HG03097 (cell line): ENCODE measurements around the gene SGPL1.

ENCODE experiments used
- ATAC-seq: cut with Tn5 transposase; IDR thresholded peaks from one replicate; pipeline ENCODE4 v1.9.1; 2021; ENCODE audit not compliant: unreplicated experiment, low FRiP score

The SGPL1 gene

DNA sequence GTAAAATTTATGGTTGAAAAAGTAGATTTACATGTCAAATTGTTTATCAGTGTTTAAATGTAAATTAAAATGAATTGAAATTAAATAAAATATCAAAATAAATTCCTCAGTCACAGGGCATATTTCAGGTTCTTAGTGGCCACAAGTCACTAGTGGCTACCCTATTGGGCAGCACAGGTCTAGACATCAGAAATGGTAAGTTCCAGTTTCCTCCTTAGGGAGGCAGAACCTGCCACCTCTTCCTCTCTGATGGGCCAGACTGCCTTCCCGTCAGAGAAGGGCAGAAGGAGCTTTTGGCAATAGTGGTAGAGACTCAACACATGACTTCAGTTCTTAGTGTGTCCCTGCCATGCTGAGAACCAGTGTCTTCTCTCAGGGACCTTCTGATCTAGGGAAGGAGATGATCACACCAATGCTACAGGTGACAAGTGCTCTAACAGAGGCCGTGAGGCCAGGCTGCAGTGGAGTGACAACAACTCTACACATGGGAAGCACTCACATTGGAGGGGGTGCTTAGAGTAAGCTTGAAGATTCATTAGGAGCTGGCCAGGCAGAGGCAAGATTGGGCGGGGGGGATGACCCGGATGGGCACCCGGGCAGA lies 87.0 kb downstream of the SGPL1 start:
- no peak for ATAC-seq

- no peak for ATAC-seq
These were observed 87.6 kb downstream of the SGPL1 start for GRCh38 chr10:70903262-70903921.

DNA sequence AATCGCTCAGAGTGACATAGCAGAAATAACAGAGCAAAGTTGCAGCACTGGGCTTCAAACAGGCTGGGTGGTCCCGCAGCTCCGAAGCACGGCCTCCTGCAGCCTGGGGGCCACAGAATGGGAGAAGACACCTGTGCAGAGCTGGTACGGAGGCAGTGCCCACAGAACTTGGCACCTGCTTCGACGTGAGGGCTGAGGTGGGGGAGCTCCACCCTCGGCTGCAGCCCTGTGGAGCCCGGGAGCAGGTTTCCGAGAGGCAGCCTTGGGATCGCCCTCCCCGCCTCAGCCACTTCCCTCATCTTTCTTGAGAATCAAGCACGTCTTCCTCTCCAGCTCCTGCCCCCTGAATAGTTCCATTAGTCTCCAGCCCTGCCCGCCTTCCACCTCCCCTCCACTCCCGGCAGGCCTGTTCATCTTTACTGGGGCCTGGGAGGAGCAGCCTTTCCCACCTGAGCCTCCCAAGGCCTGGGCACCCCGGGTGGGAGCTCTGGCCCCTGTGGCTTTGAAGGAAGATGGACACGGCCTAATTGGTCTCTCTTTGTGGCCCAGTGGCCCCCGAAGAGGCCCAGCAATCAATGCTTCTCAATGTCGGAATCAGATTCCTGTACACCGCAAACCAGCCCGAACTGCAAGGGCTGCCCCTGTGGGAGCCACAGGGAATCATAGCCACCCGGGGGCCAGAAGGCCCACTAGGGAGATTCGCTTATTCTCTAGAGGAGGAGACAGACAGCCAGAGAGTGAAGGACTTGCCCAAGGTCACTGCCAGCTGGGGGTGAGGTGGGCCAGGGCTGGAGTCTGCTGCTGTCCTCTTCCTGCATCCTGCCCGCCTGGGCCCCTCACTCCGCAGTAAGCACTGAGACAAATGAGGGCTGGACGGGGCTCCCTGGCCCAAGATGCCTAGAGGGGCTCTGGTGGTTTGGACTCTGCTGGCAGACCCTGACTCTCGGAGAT lies 89.6 kb downstream of the SGPL1 start:
- ATAC-seq, result no peak

- no peak for ATAC-seq
These were observed 90.5 kb downstream of the SGPL1 start for GRCh38 chr10:70906031-70906783.

DNA sequence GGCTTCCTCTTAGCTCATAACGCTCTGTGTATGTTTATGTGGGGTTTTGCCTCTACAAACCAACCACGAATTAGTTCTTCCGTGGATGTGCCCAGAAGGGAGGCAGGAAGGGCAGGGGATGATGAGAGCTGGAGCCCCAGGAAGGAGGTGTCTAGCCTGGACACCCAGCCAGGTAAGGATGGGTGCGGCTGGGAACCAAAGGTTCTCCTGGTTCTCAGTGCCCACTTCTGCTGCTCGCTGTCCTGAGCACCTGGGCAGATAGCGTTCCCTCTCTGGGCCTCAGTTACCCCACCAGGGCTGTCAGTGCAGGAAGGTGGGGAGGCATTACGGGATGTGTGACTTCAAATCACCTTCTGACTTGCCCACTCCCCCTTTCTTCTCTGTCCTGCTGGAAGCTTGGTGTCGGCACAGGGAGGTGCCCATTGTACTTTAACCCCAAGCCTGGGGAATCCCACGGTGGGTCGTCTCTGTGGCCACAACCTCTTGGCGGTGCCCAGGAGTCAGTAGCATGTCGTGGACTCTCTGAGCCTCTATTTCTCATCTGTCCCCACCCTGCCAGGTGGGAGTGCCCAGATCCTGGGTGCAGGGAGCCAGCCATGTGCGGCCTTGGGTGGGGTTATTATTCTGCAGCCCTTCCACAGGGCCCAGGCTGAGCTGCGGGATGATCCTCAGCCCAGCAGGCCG lies 91.3 kb downstream of the SGPL1 start:
- no peak for ATAC-seq

- no peak for ATAC-seq
These were observed 92.1 kb downstream of the SGPL1 start for GRCh38 chr10:70907637-70908405.

DNA sequence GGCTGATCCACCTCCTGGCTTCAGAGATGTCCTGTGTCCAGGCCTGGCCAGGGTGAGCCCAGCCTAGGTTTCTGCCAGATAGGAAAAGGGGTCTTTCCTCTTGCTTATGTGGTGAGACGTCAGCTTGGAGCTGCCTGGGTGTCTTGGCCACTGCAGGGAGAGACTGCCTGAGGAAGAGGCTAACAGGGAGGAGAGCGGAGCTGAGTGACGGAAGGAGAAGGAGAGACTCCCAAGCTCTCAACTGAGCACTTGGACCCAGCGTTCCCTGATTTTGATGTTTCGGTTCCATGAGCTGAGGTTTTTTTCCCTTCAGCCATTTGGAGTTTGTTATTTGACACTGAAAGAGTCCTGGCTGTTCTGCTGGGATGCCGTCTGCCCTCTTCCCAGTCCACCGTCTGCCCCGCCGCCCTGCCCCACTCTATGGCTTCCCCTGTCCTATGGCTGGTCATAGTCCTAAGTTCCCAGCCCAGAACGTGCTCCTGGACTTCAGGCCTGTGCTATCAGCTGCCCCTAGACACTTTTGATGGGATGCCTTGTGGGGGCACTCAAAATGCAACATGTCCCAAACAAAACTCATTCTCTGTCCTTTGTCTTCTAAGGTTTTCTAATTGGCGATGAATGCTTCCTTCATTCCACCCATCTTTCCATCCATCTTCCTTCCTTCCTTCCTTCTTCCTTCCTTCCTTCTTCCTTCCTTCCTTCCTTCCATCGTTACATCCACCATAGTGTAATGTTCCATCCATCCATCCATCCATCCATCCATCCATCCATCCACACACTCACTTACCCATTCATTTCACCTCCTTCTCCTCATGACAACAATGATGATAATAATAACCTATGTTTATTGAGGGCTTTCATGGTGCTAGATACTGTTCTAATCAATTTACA lies 92.9 kb downstream of the SGPL1 start:
- no peak for ATAC-seq

DNA sequence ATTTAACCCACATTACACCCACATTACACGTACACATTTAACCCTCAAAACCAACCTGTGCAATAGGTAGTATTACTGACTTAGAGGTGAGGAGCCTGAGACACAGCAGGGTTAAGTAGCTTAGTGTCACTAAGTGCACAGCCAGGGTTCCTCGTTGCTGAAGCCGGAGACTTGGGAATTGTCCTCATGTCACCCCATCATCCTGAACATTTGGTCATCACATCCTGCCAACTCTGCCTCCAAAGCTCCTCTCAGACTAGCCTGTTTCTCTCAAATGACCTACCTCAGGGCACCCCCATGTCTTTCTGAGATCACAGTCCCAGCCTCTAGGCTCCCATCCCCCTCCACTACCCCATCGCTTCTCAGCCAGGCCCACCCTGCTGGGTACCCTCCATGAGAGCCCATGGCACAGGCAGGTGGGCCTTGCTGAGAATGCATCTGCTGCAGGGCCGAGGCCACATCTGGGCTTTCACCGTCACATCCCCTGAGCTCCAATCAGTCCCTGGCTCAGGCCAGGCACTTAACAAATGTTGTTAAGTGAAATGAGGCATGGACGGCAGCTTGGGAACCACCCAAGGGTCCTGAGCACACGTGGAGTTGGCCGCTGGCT lies 93.7 kb downstream of the SGPL1 start:
- ATAC-seq, result no peak

GRCh38 chr10:70910486-70911341 lies 95.0 kb downstream of the SGPL1 start:
- no peak for ATAC-seq

DNA sequence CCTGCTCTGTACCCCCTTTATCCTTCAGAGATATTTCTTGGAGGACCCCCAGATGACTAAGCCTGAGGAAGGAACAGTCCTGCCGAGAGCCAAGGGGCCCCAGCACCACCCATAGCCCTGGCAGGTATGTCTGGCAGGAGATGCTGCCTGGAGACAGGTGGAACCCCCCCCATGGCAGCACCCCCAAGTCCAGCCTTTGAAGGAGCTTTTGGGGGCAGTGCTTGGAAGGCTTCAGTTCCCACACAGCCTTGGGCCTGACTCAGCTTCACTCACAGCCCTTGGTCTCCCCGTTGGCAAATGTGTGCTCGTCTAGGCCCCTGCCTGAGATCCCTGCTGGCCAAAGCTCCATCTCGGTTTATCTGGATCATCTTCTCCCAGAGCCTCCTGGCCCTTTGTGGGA lies 95.6 kb downstream of the SGPL1 start:
- ATAC-seq, result no peak

GRCh38 chr10:70912556-70912955 lies 96.8 kb downstream of the SGPL1 start:
- no peak for ATAC-seq

GRCh38 chr10:70913191-70913892 lies 97.6 kb downstream of the SGPL1 start:
- ATAC-seq, result no peak

DNA sequence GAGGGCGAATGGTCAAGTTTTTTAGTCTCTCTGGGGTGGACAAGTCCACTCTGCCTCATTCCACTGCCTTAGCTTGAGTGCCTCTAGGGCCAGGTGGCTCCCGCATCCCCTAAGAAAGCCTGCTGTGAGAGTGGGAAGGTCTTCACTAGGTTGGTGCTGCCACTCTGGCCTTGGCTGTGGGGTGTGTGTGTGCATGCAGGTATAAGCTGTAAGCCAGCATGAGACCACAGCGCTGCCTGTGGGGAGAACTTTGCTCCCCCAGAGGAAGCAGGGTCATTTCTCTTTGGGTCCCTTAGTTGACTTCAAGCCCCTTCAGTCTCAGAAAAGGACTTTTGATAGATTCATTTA lies 98.1 kb downstream of the SGPL1 start:
- no peak for ATAC-seq

- ATAC-seq, result no peak
These were observed 98.6 kb downstream of the SGPL1 start for GRCh38 chr10:70914316-70914864.

DNA sequence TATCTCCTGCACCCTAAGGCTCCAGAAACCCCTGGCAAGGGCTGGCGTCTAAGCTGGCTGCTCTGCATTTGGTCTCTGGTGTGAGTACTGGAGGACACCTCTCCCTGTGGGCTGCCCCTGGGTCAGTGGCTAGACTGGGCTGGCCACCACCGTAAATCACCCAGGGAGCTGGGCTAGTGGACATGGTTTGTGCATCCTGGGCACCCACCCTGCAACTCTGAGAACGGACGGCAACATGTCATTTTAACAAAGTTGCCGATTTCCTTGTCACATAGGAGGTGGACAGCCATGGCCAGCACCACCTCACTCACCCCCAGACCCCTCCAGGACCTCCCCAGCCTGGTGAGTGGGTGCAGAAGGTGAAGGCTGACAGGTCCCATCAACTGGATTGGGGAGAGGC lies 99.5 kb downstream of the SGPL1 start:
- no peak for ATAC-seq

GRCh38 chr10:70915806-70916205 lies 100.1 kb downstream of the SGPL1 start:
- ATAC-seq, result no peak
